ENCODE measurements around the gene DLG5. TPM values are rescaled to one million over a fixed set of nuclear protein-coding genes. Genes with fewer than 3 reads are reported as not detected.

Gene DLG5
- total and polyA plus RNA-seq, 2 experiments from 2014 or later: 15.5 to 29.3 TPM

- no peaks in the 10 kb centered on the region for H3K9me3 ChIP-seq (ENCODE audit: low read depth)
- no peak overlapping the region for H3K4me3 ChIP-seq
- H3K36me3 ChIP-seq (replicated peaks; ENCODE audit: insufficient read depth, low read depth): no peaks in the 10 kb centered on the region
- H3K79me2 ChIP-seq: no peaks in the 10 kb centered on the region
- no peak overlapping the region for H3K27ac ChIP-seq
- no peak overlapping the region for H2AFZ ChIP-seq
- WGBS (ENCODE audit: low lambda C conversion rate, missing lambda C conversion rate): 87% methylated on average over 7 of the region's 7 CpGs
- H3K4me2 ChIP-seq: no peak overlapping the region
- H3K4me1 ChIP-seq (ENCODE audit: insufficient read depth): no peaks in the 10 kb centered on the region
- no peak for TF ChIP-seq EZH2 (IDR thresholded peaks at IDR 0.05; ENCODE audit: borderline replicate concordance)
- TF ChIP-seq, protein P1, sequence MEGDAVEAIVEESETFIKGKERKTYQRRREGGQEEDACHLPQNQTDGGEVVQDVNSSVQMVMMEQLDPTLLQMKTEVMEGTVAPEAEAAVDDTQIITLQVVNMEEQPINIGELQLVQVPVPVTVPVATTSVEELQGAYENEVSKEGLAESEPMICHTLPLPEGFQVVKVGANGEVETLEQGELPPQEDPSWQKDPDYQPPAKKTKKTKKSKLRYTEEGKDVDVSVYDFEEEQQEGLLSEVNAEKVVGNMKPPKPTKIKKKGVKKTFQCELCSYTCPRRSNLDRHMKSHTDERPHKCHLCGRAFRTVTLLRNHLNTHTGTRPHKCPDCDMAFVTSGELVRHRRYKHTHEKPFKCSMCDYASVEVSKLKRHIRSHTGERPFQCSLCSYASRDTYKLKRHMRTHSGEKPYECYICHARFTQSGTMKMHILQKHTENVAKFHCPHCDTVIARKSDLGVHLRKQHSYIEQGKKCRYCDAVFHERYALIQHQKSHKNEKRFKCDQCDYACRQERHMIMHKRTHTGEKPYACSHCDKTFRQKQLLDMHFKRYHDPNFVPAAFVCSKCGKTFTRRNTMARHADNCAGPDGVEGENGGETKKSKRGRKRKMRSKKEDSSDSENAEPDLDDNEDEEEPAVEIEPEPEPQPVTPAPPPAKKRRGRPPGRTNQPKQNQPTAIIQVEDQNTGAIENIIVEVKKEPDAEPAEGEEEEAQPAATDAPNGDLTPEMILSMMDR (IDR thresholded peaks at IDR 0.05; ENCODE audit: poor library complexity): no peak
- TF ChIP-seq EZH2phosphoT487 (IDR thresholded peaks at IDR 0.05; ENCODE audit: low read depth, severe bottlenecking, unreplicated experiment): no peak
- DNase-seq (ENCODE audit: low spot score): no peak
- H3K9me2 ChIP-seq (replicated peaks; ENCODE audit: insufficient read depth): no peaks in the 10 kb centered on the region
- no peaks in the 10 kb centered on the region for H4K20me1 ChIP-seq (ENCODE audit: insufficient read depth, poor library complexity, severe bottlenecking)
- no peaks in the 10 kb centered on the region for H3K27me3 ChIP-seq
Measured at GRCh38 chr10:77791506-77791905, 135.0 kb downstream of the DLG5 start.

DNA sequence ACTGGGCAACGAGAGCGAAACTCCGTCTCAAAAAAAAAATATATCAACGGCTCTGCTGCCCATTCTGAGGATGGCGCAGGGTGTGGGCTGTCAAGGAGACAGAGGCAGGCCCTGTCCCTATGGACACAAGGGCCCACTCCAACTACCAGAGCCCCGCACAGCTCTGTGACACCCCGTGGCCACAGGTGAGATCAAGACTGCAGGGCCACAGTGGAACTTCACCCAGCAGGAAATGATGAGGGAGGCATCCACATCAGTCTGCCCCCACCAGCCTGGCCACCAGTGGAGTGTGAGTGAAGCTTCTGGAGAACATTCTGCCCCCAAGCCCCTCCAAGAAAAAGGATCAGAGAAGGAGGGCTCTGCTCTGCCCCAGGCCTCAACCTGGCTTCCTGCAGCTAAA is 136.7 kb downstream of the DLG5 start:
- Histone ChIP-seq H3K4me2 (no peak overlapping the region), H3K4me1 (ENCODE audit: insufficient read depth) (no peaks in the 10 kb centered on the region), H3K36me3 (replicated peaks; ENCODE audit: insufficient read depth, low read depth) (no peaks in the 10 kb centered on the region), H3K79me2 (no peaks in the 10 kb centered on the region), H3K27me3 (no peaks in the 10 kb centered on the region), H3K9me3 (ENCODE audit: low read depth) (no peaks in the 10 kb centered on the region), H3K4me3 (no peak overlapping the region), H4K20me1 (ENCODE audit: insufficient read depth, poor library complexity, severe bottlenecking) (no peaks in the 10 kb centered on the region), H3K27ac (no peak overlapping the region), H2AFZ (no peak overlapping the region), H3K9me2 (replicated peaks; ENCODE audit: insufficient read depth) (no peaks in the 10 kb centered on the region)
- DNase-seq (ENCODE audit: low spot score): no peak
- TF ChIP-seq, protein P1 (IDR thresholded peaks at IDR 0.05; ENCODE audit: poor library complexity): no peak
- 97% methylated on average over 7 of the region's 7 CpGs for WGBS (ENCODE audit: low lambda C conversion rate, missing lambda C conversion rate)

DNA sequence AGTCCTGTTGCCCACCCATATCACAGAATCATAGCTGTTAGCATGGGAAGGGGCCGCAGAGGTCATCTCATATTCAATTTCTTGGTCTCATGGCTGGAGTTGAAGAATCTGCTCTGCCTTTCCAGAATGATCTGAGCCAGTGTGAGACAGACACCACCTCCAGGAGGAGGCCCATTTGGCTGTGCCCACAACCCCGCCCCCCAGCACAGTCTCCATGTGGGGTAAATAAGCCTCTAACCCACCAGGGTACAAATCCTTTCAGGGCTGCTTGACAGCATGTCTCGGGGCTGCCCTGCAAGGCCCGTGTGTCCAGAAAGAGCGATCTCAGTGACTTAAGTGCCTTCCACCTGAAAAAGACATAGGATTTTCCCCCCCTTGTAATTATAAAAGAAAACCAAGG is 137.5 kb downstream of the DLG5 start:
- Histone ChIP-seq H3K27me3 (no peaks in the 10 kb centered on the region), H3K36me3 (replicated peaks; ENCODE audit: insufficient read depth, low read depth) (no peaks in the 10 kb centered on the region), H3K9me2 (replicated peaks; ENCODE audit: insufficient read depth) (no peaks in the 10 kb centered on the region), H3K79me2 (no peaks in the 10 kb centered on the region), H3K27ac (no peak overlapping the region), H4K20me1 (ENCODE audit: insufficient read depth, poor library complexity, severe bottlenecking) (no peaks in the 10 kb centered on the region), H2AFZ (no peak overlapping the region), H3K9me3 (ENCODE audit: low read depth) (no peaks in the 10 kb centered on the region), H3K4me1 (ENCODE audit: insufficient read depth) (no peaks in the 10 kb centered on the region), H3K4me3 (no peak overlapping the region), H3K4me2 (no peak overlapping the region)
- WGBS (ENCODE audit: low lambda C conversion rate, missing lambda C conversion rate): 97% methylated on average over 5 of the region's 5 CpGs
- TF ChIP-seq, protein P1 (IDR thresholded peaks at IDR 0.05; ENCODE audit: poor library complexity): no peak
- DNase-seq (ENCODE audit: low spot score): no peak

GRCh38 chr10:77788496-77789010 is 138.0 kb downstream of the DLG5 start:
- no peak overlapping the region for H3K4me3 ChIP-seq
- no peaks in the 10 kb centered on the region for H4K20me1 ChIP-seq (ENCODE audit: insufficient read depth, poor library complexity, severe bottlenecking)
- no peak overlapping the region for H3K27ac ChIP-seq
- H3K79me2 ChIP-seq: no peaks in the 10 kb centered on the region
- no peak for DNase-seq (ENCODE audit: low spot score)
- H3K27me3 ChIP-seq: no peaks in the 10 kb centered on the region
- no peaks in the 10 kb centered on the region for H3K4me1 ChIP-seq (ENCODE audit: insufficient read depth)
- 93% methylated on average over 11 of the region's 11 CpGs for WGBS (ENCODE audit: low lambda C conversion rate, missing lambda C conversion rate)
- TF ChIP-seq, protein P1 (IDR thresholded peaks at IDR 0.05; ENCODE audit: poor library complexity): no peak
- no peaks in the 10 kb centered on the region for H3K36me3 ChIP-seq (replicated peaks; ENCODE audit: insufficient read depth, low read depth)
- H2AFZ ChIP-seq: no peak overlapping the region
- H3K9me2 ChIP-seq (replicated peaks; ENCODE audit: insufficient read depth): no peaks in the 10 kb centered on the region
- H3K4me2 ChIP-seq: no peak overlapping the region
- H3K9me3 ChIP-seq (ENCODE audit: low read depth): no peaks in the 10 kb centered on the region
